Germinal center (tissue), 1 donor: ENCODE results near the gene PRKCH.

ENCODE experiments used
- DNase-seq: peaks from one replicate; pipeline ENCODE4 v3.0.0; 2012; ENCODE audit warnings: mixed read lengths, low spot score

Gene PRKCH

DNA sequence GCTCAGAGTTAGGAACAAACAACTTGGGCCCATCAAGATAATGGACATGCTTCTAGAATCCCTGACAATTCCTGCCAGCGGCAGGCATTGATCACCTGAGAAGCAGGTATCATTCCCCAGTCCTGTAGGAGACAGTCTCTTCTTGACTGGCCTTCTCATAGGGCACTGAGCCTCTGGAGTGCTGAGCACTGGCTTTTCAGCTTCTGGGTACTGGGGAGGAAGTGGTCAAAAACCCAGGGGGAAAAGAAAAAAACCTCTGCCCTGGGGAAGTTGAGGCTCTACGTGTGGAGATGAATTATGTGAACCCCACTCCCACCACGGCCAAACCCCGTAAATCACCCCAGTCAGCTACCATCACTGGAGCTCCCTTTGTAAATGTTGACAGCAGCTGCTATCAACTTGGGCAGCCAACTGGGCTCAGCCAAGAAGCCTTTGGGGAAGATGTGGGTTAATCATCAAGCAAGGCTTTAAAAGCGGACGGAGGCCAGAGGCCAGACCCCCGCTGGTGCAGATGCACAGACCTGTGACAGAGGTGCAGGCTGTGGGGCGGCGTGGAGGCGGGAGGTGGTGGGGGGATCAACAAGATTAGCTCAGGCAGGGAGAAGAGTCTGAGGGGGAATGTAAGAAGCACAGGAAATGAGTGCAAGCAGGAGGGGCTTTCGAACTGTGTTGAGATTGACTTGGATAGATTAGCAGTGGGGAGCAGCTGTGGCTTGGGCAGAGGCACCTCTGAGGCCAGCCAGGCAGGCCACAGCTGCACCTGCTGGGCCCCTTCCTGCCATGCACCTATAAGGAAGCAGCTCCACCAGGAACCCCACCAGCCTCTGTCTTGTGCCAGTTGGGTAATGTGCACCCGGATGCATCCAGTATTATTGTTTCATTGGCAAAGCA, 268.6 kb downstream of the PRKCH start:
- no peak for DNase-seq

DNA sequence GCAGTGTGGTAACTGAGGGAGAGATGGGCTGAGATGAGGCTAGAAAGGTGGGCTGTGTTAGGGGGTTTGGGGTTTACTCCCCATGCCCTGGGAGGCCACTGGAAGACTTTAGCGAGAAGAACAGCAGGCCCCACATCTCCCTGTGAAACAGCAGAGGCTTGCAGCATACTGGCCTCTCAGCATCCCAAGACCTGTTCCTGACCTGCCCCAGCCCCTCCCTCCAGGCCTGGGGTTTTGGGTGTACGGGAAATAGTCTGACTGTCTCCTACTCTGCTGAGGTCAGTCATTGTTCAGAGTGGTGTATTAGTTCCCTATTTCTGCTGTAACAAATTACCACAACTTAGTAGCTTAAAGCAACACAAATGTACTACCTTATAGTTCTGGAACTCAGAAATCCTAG, 270.5 kb downstream of the PRKCH start:
- DNase-seq = no peak

DNA sequence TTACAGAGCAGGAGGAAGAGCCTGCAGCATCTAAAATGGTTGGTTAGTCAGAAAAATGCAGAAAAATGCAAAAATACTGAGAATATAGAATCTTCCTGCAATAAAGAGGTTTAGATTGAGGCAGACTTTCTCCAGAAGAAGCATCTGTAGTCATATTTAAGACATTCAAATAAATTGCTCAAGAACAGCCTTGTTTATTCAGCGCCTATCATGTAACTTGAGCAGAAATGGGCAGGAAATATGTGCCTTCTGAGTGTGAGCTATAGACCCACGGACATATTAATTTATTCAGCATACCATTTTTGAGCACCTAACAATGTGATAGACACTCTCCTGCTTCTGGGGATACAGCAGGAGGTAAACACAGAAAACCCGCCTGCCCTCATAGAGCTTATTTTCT, 272.0 kb downstream of the PRKCH start:
- DNase-seq = no peak

DNA sequence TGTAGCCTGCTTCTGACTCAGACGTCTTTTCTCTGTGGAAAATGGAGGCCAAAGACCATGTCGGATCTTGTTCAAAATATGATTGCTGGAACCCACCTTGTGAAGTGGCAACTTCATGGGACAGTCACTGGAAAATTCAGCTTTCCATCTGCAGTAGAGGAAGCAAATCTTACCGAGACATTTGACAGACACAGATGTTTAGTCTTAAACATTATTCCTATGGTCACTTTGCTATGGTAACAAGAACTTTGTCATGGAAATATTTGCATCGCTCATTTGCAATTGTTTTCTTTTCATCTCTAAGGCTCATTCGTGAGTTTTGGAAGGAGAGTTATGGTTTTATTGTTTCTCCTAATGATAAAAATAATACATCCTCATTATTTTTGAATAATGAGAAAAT, 275.6 kb downstream of the PRKCH start:
- no peak for DNase-seq

DNA sequence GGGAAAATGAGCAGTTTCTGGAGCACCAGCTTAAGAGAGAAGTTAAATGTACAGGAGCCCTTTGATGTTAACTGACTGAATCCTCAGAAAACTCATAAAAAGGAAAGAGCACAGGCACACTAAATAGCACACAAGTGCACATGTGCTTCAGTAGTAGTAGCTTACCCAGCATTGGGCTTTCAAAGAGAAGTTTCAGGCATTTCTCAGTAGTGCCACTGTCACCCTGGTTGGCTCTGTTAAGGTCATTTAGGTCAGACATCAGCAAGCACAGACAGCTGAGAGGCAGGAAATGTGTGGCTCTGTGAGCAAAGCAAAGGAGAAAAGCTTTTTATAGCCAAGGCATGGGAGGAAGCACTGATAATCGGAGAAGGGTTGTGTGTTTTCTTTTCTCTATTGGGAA, 277.6 kb downstream of the PRKCH start:
- DNase-seq = no peak

DNA sequence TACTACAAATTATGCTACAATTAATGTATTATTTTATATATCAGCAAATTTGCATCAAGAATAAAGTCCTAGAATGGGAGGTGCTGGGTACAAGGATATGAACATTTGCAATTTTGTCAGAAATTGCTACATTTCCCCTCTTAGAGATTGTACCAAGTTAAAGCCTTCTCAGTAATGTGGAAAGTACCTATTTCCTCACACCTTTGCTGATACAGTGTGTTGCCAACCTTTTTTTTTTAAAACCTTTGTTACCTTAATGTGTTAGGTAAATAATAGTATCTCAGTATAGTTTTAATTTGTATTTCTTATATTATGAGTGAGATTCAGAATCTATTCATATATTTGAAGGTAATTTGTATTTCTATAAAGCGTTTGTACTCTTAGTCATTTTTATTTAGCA, 278.6 kb downstream of the PRKCH start:
- no peak for DNase-seq
